Measurements from ENCODE around the gene SLC2A9. TPM values are rescaled to one million over a fixed set of nuclear protein-coding genes. Genes with fewer than 3 reads are reported as not detected.

SLC2A9 gene
- polyA plus RNA-seq, 1 donor from 2014 or later = not detected

DNA sequence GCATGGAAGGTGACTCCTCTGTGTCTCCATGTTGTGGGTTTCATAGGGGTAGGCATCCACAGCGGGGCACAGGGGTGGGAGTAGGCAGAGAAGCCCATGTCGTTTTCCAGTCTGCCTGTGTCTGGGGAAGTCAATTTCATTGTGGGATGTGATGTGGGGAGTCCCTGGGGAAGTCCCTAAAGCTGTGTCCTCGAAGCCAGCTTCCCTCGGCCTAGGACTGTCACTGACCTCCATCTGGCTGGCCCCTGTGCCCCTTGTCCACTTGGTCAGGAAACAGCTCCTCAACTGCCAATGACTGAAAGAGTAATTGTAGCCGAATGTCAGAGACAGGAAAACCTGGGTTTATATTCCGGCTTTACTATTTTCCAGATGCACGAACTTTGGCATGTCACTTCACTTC, 130.2 kb downstream of the SLC2A9 start:
- H3K9me2 ChIP-seq (ENCODE audit: insufficient read depth, low read length) = no peaks in the 10 kb centered on the region

DNA sequence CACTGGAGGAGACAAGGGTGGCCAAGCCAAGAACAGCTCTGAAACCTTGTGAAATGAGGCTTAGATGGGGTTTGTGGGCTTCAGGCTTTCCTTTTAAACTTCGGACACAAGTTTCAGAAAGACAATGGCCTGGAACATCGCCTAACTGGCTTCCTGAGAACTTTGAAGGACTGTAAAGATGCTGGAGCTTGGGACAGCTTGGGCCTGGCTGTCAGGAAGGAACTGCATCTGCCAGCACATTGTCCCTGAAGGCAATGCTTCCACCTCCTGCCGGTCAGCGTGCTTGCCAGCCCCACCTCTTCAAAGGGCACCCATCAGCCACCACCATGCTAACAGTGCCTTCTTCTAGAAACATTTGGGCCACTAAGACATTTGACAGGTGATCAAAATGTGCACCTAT, 132.0 kb downstream of the SLC2A9 start:
- Histone ChIP-seq H3K27ac (ENCODE audit: low read length) (no peak overlapping the region), H4K20me1 (ENCODE audit: insufficient read depth) (no peaks in the 10 kb centered on the region), H3K4me3 (ENCODE audit: low read length) (no peak overlapping the region), H2AFZ (ENCODE audit: low read depth, low read length) (no peak overlapping the region), H3K36me3 (ENCODE audit: insufficient read depth, low read length) (no peaks in the 10 kb centered on the region), H3K9ac (ENCODE audit: low read length) (no peak overlapping the region), H3K27me3 (ENCODE audit: insufficient read depth, low read depth, low read length) (no peaks in the 10 kb centered on the region), H3K79me2 (replicated peaks; ENCODE audit: insufficient read depth, low read length) (no peaks in the 10 kb centered on the region), H3K9me3 (ENCODE audit: low read length) (no peaks in the 10 kb centered on the region), H3F3A (ENCODE audit: insufficient read depth, low read length, poor library complexity, severe bottlenecking) (no peaks in the 10 kb centered on the region), H3K9me2 (ENCODE audit: insufficient read depth, low read length) (no peaks in the 10 kb centered on the region), H3K4me2 (ENCODE audit: low read length) (no peak overlapping the region)
- TF ChIP-seq EP300 (conservative IDR thresholded peaks at IDR 0.05; ENCODE audit: poor library complexity, severe bottlenecking) (no peak), SMC3 (conservative IDR thresholded peaks at IDR 0.05; ENCODE audit: poor library complexity) (no peak), MXI1 (conservative IDR thresholded peaks at IDR 0.05; ENCODE audit: poor library complexity, severe bottlenecking) (no peak), POLR2AphosphoS5 (IDR thresholded peaks at IDR 0.05) (no peak), RAD21 (conservative IDR thresholded peaks at IDR 0.05) (no peak)
- TF ChIP-seq, protein P1, sequence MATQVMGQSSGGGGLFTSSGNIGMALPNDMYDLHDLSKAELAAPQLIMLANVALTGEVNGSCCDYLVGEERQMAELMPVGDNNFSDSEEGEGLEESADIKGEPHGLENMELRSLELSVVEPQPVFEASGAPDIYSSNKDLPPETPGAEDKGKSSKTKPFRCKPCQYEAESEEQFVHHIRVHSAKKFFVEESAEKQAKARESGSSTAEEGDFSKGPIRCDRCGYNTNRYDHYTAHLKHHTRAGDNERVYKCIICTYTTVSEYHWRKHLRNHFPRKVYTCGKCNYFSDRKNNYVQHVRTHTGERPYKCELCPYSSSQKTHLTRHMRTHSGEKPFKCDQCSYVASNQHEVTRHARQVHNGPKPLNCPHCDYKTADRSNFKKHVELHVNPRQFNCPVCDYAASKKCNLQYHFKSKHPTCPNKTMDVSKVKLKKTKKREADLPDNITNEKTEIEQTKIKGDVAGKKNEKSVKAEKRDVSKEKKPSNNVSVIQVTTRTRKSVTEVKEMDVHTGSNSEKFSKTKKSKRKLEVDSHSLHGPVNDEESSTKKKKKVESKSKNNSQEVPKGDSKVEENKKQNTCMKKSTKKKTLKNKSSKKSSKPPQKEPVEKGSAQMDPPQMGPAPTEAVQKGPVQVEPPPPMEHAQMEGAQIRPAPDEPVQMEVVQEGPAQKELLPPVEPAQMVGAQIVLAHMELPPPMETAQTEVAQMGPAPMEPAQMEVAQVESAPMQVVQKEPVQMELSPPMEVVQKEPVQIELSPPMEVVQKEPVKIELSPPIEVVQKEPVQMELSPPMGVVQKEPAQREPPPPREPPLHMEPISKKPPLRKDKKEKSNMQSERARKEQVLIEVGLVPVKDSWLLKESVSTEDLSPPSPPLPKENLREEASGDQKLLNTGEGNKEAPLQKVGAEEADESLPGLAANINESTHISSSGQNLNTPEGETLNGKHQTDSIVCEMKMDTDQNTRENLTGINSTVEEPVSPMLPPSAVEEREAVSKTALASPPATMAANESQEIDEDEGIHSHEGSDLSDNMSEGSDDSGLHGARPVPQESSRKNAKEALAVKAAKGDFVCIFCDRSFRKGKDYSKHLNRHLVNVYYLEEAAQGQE (IDR thresholded peaks at IDR 0.05; ENCODE audit: borderline replicate concordance) = no peak

More for the DNA sequence above, 130.2 kb downstream of the SLC2A9 start:
- Histone ChIP-seq H3K4me2 (ENCODE audit: low read length) (no peak overlapping the region), H3K27ac (ENCODE audit: low read length) (no peak overlapping the region), H3K27me3 (ENCODE audit: insufficient read depth, low read depth, low read length) (no peaks in the 10 kb centered on the region), H3K79me2 (replicated peaks; ENCODE audit: insufficient read depth, low read length) (no peaks in the 10 kb centered on the region), H3K9me3 (ENCODE audit: low read length) (no peaks in the 10 kb centered on the region), H3K4me3 (ENCODE audit: low read length) (no peak overlapping the region), H3F3A (ENCODE audit: insufficient read depth, low read length, poor library complexity, severe bottlenecking) (no peaks in the 10 kb centered on the region), H4K20me1 (ENCODE audit: insufficient read depth) (no peaks in the 10 kb centered on the region), H3K36me3 (ENCODE audit: insufficient read depth, low read length) (no peaks in the 10 kb centered on the region), H3K9ac (ENCODE audit: low read length) (no peak overlapping the region), H2AFZ (ENCODE audit: low read depth, low read length) (no peak overlapping the region)
- TF ChIP-seq, protein P1 (IDR thresholded peaks at IDR 0.05; ENCODE audit: borderline replicate concordance) = no peak
- no peak for TF ChIP-seq EP300 (conservative IDR thresholded peaks at IDR 0.05; ENCODE audit: poor library complexity, severe bottlenecking)
- no peak for TF ChIP-seq SMC3 (conservative IDR thresholded peaks at IDR 0.05; ENCODE audit: poor library complexity)
- no peak for TF ChIP-seq POLR2AphosphoS5 (IDR thresholded peaks at IDR 0.05)
- no peak for TF ChIP-seq EZH2 (IDR thresholded peaks at IDR 0.05; ENCODE audit: borderline replicate concordance, insufficient read depth, low read length, poor library complexity, severe bottlenecking)
- TF ChIP-seq MXI1 (conservative IDR thresholded peaks at IDR 0.05; ENCODE audit: poor library complexity, severe bottlenecking) = no peak
- no peak for TF ChIP-seq RAD21 (conservative IDR thresholded peaks at IDR 0.05)
- TF ChIP-seq TAF1 (IDR thresholded peaks at IDR 0.05; ENCODE audit: low read depth) = no peak
- TF ChIP-seq, protein P2, sequence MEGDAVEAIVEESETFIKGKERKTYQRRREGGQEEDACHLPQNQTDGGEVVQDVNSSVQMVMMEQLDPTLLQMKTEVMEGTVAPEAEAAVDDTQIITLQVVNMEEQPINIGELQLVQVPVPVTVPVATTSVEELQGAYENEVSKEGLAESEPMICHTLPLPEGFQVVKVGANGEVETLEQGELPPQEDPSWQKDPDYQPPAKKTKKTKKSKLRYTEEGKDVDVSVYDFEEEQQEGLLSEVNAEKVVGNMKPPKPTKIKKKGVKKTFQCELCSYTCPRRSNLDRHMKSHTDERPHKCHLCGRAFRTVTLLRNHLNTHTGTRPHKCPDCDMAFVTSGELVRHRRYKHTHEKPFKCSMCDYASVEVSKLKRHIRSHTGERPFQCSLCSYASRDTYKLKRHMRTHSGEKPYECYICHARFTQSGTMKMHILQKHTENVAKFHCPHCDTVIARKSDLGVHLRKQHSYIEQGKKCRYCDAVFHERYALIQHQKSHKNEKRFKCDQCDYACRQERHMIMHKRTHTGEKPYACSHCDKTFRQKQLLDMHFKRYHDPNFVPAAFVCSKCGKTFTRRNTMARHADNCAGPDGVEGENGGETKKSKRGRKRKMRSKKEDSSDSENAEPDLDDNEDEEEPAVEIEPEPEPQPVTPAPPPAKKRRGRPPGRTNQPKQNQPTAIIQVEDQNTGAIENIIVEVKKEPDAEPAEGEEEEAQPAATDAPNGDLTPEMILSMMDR (IDR thresholded peaks at IDR 0.05; ENCODE audit: poor library complexity, severe bottlenecking) = no peak
